NCI-H526 (cell line): ENCODE measurements around the gene CDK1.

Source experiments
- DNase-seq, 2 experiments: peaks; one replicate each; lab custom pipeline; 2025; lab: John Stamatoyannopoulos, UW

CDK1 gene

DNA sequence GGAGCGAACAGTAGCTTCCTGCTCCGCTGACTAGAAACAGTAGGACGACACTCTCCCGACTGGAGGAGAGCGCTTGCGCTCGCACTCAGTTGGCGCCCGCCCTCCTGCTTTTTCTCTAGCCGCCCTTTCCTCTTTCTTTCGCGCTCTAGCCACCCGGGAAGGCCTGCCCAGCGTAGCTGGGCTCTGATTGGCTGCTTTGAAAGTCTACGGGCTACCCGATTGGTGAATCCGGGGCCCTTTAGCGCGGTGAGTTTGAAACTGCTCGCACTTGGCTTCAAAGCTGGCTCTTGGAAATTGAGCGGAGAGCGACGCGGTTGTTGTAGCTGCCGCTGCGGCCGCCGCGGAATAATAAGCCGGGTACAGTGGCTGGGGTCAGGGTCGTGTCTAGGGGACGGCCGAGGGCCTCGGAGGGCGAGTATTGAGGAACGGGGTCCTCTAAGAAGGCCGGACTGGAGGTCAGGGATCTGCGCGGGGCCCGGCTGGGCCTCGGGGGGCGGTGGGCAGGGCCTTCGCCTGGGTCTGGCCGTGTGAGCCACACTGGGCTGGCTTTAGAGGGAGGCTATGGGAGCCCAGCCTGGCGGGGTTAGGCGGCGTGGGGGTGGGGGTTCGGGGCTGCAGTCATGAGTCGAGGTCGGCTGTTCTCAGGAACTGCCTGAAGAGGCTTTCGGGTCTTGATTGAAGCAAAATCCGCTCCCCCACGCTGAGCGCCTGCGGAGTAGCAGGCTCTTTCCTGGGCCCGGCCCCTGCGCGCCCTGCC, at the start of gene CDK1:
Gene CDK1 (plus strand): TSS at position 265 of the 757 bp plus-strand sequence. CDS start 1,688 bp downstream, outside the sequence.
- peak; percentile 95 to 97 for DNase-seq

GRCh38 chr10:60729106-60729505, 49.2 kb upstream of the CDK1 start:
- peak in 1 of 2 experiments; percentile 16 for DNase-seq

DNA sequence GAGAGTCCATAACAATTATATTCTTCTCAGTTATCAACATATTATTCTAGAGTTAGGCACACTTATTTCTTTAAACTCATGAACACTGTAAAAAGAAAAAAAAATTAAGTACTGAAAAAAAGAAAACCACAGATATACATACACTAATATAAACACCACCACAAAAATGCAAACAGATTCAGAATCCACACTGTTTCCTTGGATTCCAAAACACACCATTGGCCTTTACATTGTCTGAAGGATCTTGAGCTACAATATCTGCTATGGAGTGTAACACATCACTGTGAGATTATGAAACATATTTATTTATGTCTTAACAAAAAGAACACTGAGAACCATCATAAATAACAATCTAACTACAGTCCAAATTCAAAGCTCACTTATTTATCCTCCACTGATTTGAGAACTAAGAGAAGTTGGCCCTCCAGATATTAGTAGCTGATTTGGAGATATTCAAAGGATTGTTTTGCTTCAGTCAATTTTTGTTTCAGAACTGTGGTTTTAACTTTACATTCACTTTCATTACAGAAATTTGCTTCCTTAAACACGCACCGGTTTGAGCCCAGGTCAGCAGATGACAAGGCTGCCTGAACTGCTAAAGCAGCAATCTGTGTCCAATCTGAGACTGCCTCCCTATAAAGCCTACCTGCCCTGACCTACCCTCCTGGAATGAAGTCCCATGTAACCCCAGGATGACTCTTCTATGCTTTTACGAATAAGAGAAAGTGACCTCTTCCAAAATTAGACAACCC, 47.0 kb upstream of the CDK1 start:
- no peak for DNase-seq

DNA sequence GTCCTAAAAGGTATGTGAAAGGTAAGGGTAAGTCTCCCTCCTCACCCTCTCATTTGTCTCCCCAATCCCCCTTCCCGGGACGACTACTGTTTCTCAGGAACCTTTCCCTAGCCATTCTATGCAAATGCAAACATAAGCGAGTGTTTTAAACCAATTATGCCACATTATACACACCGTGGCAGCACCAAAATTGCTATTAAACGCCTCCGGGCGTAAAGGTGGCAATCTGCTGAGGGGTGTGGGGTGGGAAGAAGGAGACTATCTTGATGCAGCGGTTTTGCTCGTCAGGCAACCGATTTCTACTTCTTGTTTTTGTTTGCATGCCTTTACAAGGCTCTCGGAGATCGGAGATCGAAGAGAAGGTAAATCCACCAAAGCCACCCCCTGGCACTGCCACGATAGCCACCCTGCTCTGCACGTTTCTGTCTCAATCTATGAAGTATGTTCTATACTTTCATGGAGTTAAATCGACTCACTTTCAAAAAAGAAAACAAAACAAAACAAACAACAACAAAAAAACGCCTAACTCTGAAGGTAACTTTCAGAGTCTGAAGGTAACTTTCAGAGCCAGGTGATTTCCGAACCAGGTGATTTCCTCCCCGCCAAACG, 46.0 kb upstream of the CDK1 start:
- peak in 1 of 2 experiments; percentile 26 for DNase-seq

- DNase-seq: peak in 1 of 2 experiments; percentile 78
Observed at GRCh38 chr10:60732807-60733516, 45.3 kb upstream of the CDK1 start.

GRCh38 chr10:60733517-60733822, 44.8 kb upstream of the CDK1 start:
- peak in 1 of 2 experiments; percentile 17 for DNase-seq

GRCh38 chr10:60733826-60734225, 44.5 kb upstream of the CDK1 start:
- DNase-seq: no peak

DNA sequence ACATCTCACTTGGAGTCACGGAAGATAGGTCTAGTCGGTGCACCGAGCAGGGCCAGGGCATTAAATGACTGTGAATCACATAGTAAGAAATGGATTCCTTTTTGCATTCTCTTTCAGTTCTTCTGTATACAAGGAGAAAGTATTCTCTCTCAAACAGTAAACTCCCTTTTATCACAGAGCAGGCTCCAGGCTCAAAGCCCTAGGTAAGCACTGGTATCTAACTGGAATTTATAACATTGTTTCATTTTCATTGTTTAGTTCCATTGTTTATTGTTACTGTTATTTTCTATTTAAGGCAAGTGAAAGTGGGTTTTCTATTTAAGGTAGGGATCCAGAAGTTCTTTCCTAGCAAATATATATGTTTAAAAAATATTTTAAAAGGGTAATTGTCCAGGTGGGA, 44.1 kb upstream of the CDK1 start:
- DNase-seq: no peak

- DNase-seq: no peak
Observed at GRCh38 chr10:60735244-60735643, 43.0 kb upstream of the CDK1 start.

- no peak for DNase-seq
Observed at GRCh38 chr10:60737242-60737641, 41.0 kb upstream of the CDK1 start.

GRCh38 chr10:60739558-60739957, 38.7 kb upstream of the CDK1 start:
- DNase-seq: no peak

DNA sequence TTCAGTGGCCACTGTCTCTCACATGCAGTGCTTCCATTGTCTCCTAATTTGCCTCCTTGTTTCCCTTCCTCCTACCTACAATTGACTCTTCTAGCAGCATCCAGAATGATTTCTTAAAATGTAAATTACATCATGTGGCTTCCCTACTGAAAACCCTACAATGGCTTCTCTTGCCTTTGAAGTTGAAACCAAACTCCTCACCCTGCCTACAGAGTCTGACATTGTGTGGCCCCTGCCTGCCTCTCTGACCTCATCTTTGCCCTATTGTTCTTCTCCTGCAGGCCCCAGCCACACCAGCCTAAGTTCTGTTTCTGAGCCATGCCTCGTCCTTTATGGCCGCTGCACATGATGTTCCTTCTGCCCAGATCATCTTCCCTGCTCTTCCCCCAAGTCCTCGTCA, 35.8 kb upstream of the CDK1 start:
- DNase-seq: no peak

DNA sequence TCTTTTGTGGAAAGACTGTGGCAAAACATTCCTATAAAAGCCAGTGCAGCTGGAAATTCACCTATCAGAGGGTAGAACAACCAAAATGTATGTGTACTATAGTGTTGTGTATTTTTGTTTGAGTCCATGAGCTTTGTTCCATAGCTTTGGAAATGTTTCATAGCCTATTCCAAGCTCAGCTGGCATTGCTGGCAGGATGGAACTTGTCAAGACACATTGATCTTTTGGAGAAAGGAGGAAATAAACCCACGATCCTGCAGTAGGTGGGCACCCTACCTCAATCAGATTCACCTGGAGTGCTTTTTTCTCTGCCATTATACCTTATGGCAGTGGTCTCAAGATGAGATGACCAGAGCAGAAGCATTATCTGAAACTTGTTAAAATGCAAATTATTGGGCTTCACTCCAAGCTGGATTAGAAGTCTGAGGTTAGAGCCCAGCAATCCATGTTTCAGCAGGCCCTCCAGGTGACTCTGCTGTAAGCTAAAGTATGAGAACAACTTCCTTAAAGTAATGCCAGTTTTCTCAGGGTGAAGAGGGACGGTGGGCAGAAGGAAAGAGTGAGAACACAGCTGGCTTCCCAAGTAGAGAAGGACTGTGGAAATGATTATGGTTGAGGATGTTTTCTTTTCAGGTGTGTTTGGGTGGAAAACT, 30.3 kb upstream of the CDK1 start:
- DNase-seq: no peak

DNA sequence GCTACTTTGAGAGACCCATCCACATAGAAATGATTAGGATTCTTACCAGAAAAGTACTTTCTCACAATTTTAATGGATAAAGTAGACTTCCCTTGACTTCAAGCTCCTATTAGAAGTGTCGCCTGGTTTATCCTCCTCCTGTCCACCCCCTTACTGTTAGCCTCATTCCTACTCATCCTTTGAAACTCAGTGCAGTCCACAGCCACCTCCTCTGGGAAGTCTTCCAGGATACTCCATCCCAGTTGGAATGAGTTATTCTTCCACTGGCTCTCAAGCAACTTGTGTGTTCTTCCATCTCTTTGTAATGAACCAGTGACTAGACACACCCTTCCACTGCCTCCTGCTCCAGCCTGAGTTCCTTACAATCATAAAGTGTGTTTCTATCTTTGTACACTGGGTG, 25.1 kb upstream of the CDK1 start:
- DNase-seq: no peak

DNA sequence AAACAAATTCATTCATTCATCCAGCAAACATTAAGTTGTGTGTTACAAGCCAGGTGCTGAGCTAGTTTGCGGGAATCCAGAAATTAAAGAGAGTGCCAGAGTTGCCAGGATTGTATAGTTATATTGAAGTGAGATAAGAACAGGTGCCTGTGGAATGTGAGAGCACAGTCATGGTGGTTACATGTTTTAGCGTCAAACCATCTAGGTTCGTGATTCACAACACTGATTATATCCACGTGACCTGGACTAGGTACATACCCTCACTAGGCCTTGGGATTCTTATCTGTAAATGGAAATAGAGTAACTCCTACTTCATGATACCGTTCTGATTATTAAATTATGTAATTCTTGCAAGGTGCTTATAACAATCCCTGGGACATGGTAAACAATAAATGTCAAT, 24.5 kb upstream of the CDK1 start:
- no peak for DNase-seq

GRCh38 chr10:60757420-60757895, 20.8 kb upstream of the CDK1 start:
- DNase-seq: no peak

- no peak for DNase-seq
Observed at GRCh38 chr10:60759181-60759580, 19.1 kb upstream of the CDK1 start.

- no peak for DNase-seq
Observed at GRCh38 chr10:60760711-60761210, 17.5 kb upstream of the CDK1 start.

- no peak for DNase-seq
Observed at GRCh38 chr10:60762554-60762953, 15.7 kb upstream of the CDK1 start.

DNA sequence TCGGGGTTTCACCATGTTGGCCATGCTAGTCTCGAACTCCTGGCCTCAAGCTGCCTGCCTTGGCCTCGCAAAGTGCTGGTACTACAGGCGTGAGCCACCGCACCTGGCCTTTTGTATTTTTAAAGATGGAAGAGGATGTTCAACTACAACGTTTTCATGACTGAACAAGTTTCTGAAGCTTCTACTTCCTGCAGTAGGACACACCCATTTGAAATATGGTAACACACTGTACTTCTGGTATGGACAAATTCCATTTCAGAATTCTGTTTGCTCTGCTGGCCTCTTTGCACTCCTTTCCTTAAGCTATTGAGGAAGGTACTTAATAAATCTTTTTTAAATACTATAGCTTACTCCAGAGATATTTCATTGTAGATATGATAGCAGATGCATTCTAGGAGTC, 10.9 kb upstream of the CDK1 start:
- no peak for DNase-seq

DNA sequence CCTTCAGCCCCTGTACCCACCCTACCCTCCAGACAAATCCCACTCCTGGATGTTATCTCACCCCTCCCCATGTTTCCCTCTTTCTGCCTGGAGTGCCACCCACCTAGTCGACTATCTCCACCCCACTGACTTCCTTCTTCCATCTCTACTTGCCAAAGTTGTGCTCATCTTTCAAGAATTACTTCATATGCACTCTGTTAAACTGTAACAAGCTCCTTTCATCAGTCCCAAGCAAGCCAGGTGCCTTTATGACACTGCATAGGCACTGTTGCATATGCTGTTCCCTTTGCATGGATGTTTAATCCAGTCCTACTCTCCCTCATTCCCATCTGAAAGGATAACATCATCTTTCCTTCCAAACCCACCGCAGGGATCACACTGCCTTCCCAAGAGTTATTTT, 8.9 kb upstream of the CDK1 start:
- no peak for DNase-seq
